NCI-H1694 (cell line): ENCODE data around the gene MXD3.
"Not testable (repeated sequence)": the region's sequence is repeated elsewhere in the genome, so short reads cannot be mapped to it uniquely, and the experiment has no call there.

ENCODE experiments used
- DNase-seq: peaks from one replicate; lab custom pipeline; 2025; lab: John Stamatoyannopoulos, UW

Gene MXD3

GRCh38 chr5:177343000-177343399, 31.3 kb upstream of the MXD3 start:
- not testable (repeated sequence) for DNase-seq

GRCh38 chr5:177339107-177339638, 27.5 kb upstream of the MXD3 start:
- no peak for DNase-seq

GRCh38 chr5:177338251-177339106, 26.8 kb upstream of the MXD3 start:
- no peak for DNase-seq

- no peak for DNase-seq
Observed at GRCh38 chr5:177336603-177337494, 25.2 kb upstream of the MXD3 start.

GRCh38 chr5:177336112-177336511, 24.4 kb upstream of the MXD3 start:
- peak; percentile 58 for DNase-seq

GRCh38 chr5:177335701-177336065, 24.0 kb upstream of the MXD3 start:
- DNase-seq = no peak

GRCh38 chr5:177334781-177335700, 23.3 kb upstream of the MXD3 start:
- DNase-seq = no peak

- no peak for DNase-seq
Observed at GRCh38 chr5:177334155-177334551, 22.5 kb upstream of the MXD3 start.

GRCh38 chr5:177333420-177334154, 21.9 kb upstream of the MXD3 start:
- no peak for DNase-seq

- no peak for DNase-seq
Observed at GRCh38 chr5:177332896-177333260, 21.2 kb upstream of the MXD3 start.

- DNase-seq = no peak
Observed at GRCh38 chr5:177332031-177332895, 20.6 kb upstream of the MXD3 start.

- DNase-seq = no peak
Observed at GRCh38 chr5:177330991-177331842, 19.5 kb upstream of the MXD3 start.

GRCh38 chr5:177329883-177330282, 18.2 kb upstream of the MXD3 start:
- DNase-seq = no peak

- no peak for DNase-seq
Observed at GRCh38 chr5:177328545-177329231, 17.0 kb upstream of the MXD3 start.

- DNase-seq = no peak
Observed at GRCh38 chr5:177327539-177328522, 16.1 kb upstream of the MXD3 start.

GRCh38 chr5:177325868-177326381, 14.2 kb upstream of the MXD3 start:
- no peak for DNase-seq

- no peak for DNase-seq
Observed at GRCh38 chr5:177320879-177321278, 9.2 kb upstream of the MXD3 start.
